ENCODE data around the gene TSPAN9. TPM values are rescaled to one million over a fixed set of nuclear protein-coding genes. Genes with fewer than 3 reads are reported as not detected.

The TSPAN9 gene
- total and polyA plus RNA-seq, 2 of the 4 experiments (the other 2 are of a cell fraction), result 17.7 to 39.1 TPM

DNA sequence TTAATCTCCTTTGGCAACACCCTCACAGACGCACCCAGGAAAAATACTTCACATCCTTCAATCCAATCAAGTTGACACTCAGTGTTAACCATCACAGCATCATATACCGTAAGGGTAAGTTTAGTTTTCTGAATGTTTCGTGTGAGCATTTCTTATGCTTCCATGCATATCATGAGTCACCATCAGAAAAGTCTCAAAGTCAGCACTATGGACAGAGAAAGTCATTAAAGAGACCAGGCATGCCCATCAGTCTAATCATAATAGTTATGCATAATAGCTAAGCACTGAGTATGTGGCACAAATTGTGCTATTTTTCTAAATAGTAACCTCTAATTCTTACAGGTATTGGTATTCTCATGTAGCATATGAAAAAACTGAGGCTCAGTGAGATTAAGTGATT lies 255.0 kb downstream of the TSPAN9 start:
- no peaks in the 10 kb centered on the region for H3K79me1 ChIP-seq (ENCODE audit: low read depth in 1 of 2, low read length in 2 of 2)
- H2BK5ac ChIP-seq (ENCODE audit: low read depth, low read length, poor library complexity, severe bottlenecking), result no peak overlapping the region
- no peak overlapping the region for H3K27ac ChIP-seq (ENCODE audit: insufficient read depth, low read length)
- no peaks in the 10 kb centered on the region for H3K36me3 ChIP-seq (ENCODE audit: control insufficient read depth, insufficient read depth, low read length)
- H2AFZ ChIP-seq (replicated peaks; ENCODE audit: low read length, poor library complexity), result no peak overlapping the region
- no CpG with 5 or more reads among the region's 3 CpGs for WGBS, 2 experiments (ENCODE audit: extremely low coverage in 2 of 2, insufficient read length in 1 of 2)
- TF ChIP-seq ELK1 (IDR thresholded peaks at IDR 0.05; ENCODE audit: borderline replicate concordance, low read depth, low read length) (no peak), MAFK (IDR thresholded peaks at IDR 0.05; ENCODE audit: low read depth, low read length) (peak; percentile 24; the same call in 1 of the 2 replicates)
- no peak overlapping the region for H2BK15ac ChIP-seq (ENCODE audit: low read depth, low read length)
- no TSS peak for BruUV-seq (replicated peaks)
- no peak overlapping the region for H2AK5ac ChIP-seq (ENCODE audit: low read depth, low read length)
- H3K9me1 ChIP-seq (ENCODE audit: insufficient read depth, low read length), result no peaks in the 10 kb centered on the region
- dilution Hi-C loops (cut with HindIII; ENCODE audit: low sequenced_read_pairs, unreplicated experiment), result no loop called here
- H3K9me3 ChIP-seq (ENCODE audit: control insufficient read depth, insufficient read depth, low read length), result no peaks in the 10 kb centered on the region
- H3K9ac ChIP-seq (ENCODE audit: low read depth, low read length), result no peak overlapping the region
- H3K56ac ChIP-seq (ENCODE audit: extremely low read depth, insufficient read depth, low read length), result no peak overlapping the region
- no peaks in the 10 kb centered on the region for H3K4me1 ChIP-seq (ENCODE audit: control insufficient read depth, insufficient read depth, low read length)
- H4K20me1 ChIP-seq (ENCODE audit: insufficient read depth, low read length), result no peaks in the 10 kb centered on the region
- in situ Hi-C loops (cut with MboI; ENCODE audit: low sequenced_read_pairs), result no loop called here
- peaks cover 16% of the 10 kb centered on the region for H3K27me3 ChIP-seq (ENCODE audit: control insufficient read depth, insufficient read depth, low read length)
- intact Hi-C loops (cut with micrococcal nuclease), result no loop called here
- no peak overlapping the region for H3K4ac ChIP-seq (ENCODE audit: low read depth, low read length)
- no peak overlapping the region for H3K4me3 ChIP-seq (ENCODE audit: insufficient read depth, low read depth, low read length)
- H4K91ac ChIP-seq (ENCODE audit: insufficient read depth, low read depth, low read length), result no peak overlapping the region
- no peak overlapping the region for H2BK20ac ChIP-seq (ENCODE audit: low read depth, low read length)
- H3K23ac ChIP-seq (ENCODE audit: low read depth, low read length), result no peak overlapping the region
- no peak overlapping the region for H4K5ac ChIP-seq (ENCODE audit: low read depth, low read length)
- ChIA-PET CTCF (interaction anchor here (1.9 kb wide), 1 partner anchor 32 kb away, joined by 5 read pairs; no protein-coding TSS in a partner anchor), POLR2A (ENCODE audit: unreplicated experiment) (no interaction called here)
- no peak overlapping the region for H3K14ac ChIP-seq (replicated peaks; ENCODE audit: low read depth, low read length)
- peak; percentile 73 for ATAC-seq (ENCODE audit: low read depth)
- no peak overlapping the region for H4K8ac ChIP-seq (ENCODE audit: low read depth in 2 of 2, low read length in 2 of 2)
- no peak overlapping the region for H3K4me2 ChIP-seq (ENCODE audit: low read depth, low read length)
- H2BK120ac ChIP-seq (ENCODE audit: low read depth, low read length), result no peak overlapping the region
- no peak overlapping the region for H2AK9ac ChIP-seq (replicated peaks; ENCODE audit: low read depth, low read length, poor library complexity)
- peak; percentile 21 for DNase-seq
- H3K18ac ChIP-seq (ENCODE audit: low read depth, low read length), result no peak overlapping the region
